SK-N-SH (cell line): Measurements from ENCODE around the gene CXCL17. TPM values are rescaled to one million over a fixed set of nuclear protein-coding genes. Genes with fewer than 3 reads are reported as not detected.
"Not testable (repeated sequence)": the region's sequence is repeated elsewhere in the genome, so short reads cannot be mapped to it uniquely, and the experiment has no call there.

Experiments used
- CTCF ChIA-PET: fragments of 300-600, 350-600 bp; formaldehyde crosslinking; extraction: SDS; loops from one replicate; lab custom pipeline; 2021; lab: Yijun Ruan, JAX
- POLR2A ChIA-PET: fragments of 350-600 bp; sonication (Branson Sonifier 250); formaldehyde crosslinking; extraction: SDS; loops from one replicate; lab custom pipeline; 2020; ENCODE audit warnings: antibody characterized with exemption, inconsistent platforms; lab: Yijun Ruan, JAX
- DNase-seq: peaks from one replicate; pipeline ENCODE4 v3.0.0; 2012
- H2AFZ ChIP-seq: fragments of 200-600 bp; sonication (generic); 2 replicates; pipeline ENCODE4 v1.8.1; 2016; ENCODE audit warnings: antibody characterized with exemption, mild to moderate bottlenecking, low read depth
- H3F3A ChIP-seq: fragments of 200-600 bp; sonication (generic); replicated peaks from 2 replicates; pipeline ENCODE3; 2016; ENCODE audit warnings: antibody characterized with exemption, mild to moderate bottlenecking; ENCODE audit not compliant: insufficient read depth
- H3K27ac ChIP-seq, 2 experiments: fragments of 200-500 bp in 1 of 2; fragments of 200-600 bp in 1 of 2; sonication (Bioruptor generic) in 1 of 2; sonication (generic), shearing (Covaris generic) in 1 of 2; 2 replicates each; pipeline versions ENCODE4 v1.5.1 to v1.6.1; 2014 to 2016; ENCODE audit warnings: low read depth in 2 of 2, inconsistent platforms in 1 of 2, low read length in 1 of 2, mild to moderate bottlenecking in 1 of 2, mixed read lengths in 1 of 2
- H3K27me3 ChIP-seq: fragments of 200-600 bp; sonication (generic), shearing (Covaris generic); 2 replicates; pipeline ENCODE4 v1.6.1; 2016; ENCODE audit warnings: mixed run types; ENCODE audit not compliant: insufficient read depth
- H3K36me3 ChIP-seq, 2 experiments: fragments of 200-500 bp in 1 of 2; fragments of 200-600 bp in 1 of 2; sonication (Bioruptor generic) in 1 of 2; sonication (generic) in 1 of 2; replicated peaks in 1 of 2; 2 replicates each; pipeline versions ENCODE3 to v1.5.1; 2014 to 2016; ENCODE audit warnings: low read length in 1 of 2, mild to moderate bottlenecking in 1 of 2; ENCODE audit not compliant: insufficient read depth in 2 of 2, control insufficient read depth in 1 of 2
- H3K4me1 ChIP-seq, 2 experiments: fragments of 200-500 bp in 1 of 2; fragments of 200-600 bp in 1 of 2; sonication (Bioruptor generic) in 1 of 2; sonication (generic), shearing (Covaris generic) in 1 of 2; 2 replicates each; pipeline versions ENCODE4 v1.5.1 to v1.6.1; 2014 to 2016; ENCODE audit warnings: low read depth in 1 of 2, low read length in 1 of 2, mixed run types in 1 of 2; ENCODE audit not compliant: insufficient read depth in 2 of 2, control insufficient read depth in 1 of 2
- H3K4me2 ChIP-seq: fragments of 200-600 bp; sonication (generic), shearing (Covaris generic); 2 replicates; pipeline ENCODE4 v1.6.1; 2017; ENCODE audit warnings: mixed run types
- H3K4me3 ChIP-seq, 2 experiments: fragments of 200-500 bp in 1 of 2; fragments of 200-600 bp in 1 of 2; sonication (Bioruptor generic) in 1 of 2; sonication (generic), shearing (Covaris generic) in 1 of 2; 2 replicates each; pipeline versions ENCODE4 v1.5.1 to v1.8.1; 2014 to 2016; ENCODE audit warnings: low read depth in 2 of 2, inconsistent platforms in 1 of 2, low read length in 1 of 2, mild to moderate bottlenecking in 1 of 2, mixed read lengths in 1 of 2, moderate library complexity in 1 of 2
- H3K79me2 ChIP-seq: fragments of 200-600 bp; sonication (generic); 2 replicates; pipeline ENCODE4 v1.8.1; 2017; ENCODE audit warnings: mild to moderate bottlenecking; ENCODE audit not compliant: insufficient read depth
- H3K9ac ChIP-seq: fragments of 200-600 bp; sonication (generic); 2 replicates; pipeline ENCODE4 v1.6.1; 2017; ENCODE audit warnings: mixed run types
- H3K9me2 ChIP-seq: fragments of 200-600 bp; sonication (generic); 2 replicates; pipeline ENCODE4 v1.6.1; 2017; ENCODE audit warnings: mixed run types
- H3K9me3 ChIP-seq: fragments of 200-600 bp; sonication (generic); 2 replicates; pipeline ENCODE4 v1.6.1; 2017; ENCODE audit warnings: mixed run types, mild to moderate bottlenecking, moderate library complexity
- H4K20me1 ChIP-seq: fragments of 200-600 bp; sonication (generic); 2 replicates; pipeline ENCODE4 v1.6.1; 2017; ENCODE audit warnings: mild to moderate bottlenecking, mixed run types; ENCODE audit not compliant: insufficient read depth
- CHD2 ChIP-seq: fragments of 150-350 bp; IDR thresholded peaks from 2 replicates; pipeline ENCODE4 v1.6.1; 2018; ENCODE audit warnings: low read length; ENCODE audit not compliant: partially characterized antibody
- ELF1 ChIP-seq: IDR thresholded peaks from 2 replicates; pipeline ENCODE4 v1.4.0; 2012
- EP300 ChIP-seq, 2 experiments: IDR thresholded peaks; 2 replicates each; pipeline versions ENCODE4 v1.4.0 to v1.6.1; 2012; ENCODE audit warnings: borderline replicate concordance in 1 of 2, low read depth in 1 of 2, low read length in 1 of 2
- NFIC ChIP-seq: IDR thresholded peaks from 2 replicates; pipeline ENCODE4 v1.4.0; 2012; ENCODE audit warnings: borderline replicate concordance
- NRF1 ChIP-seq: IDR thresholded peaks from 2 replicates; pipeline ENCODE4 v1.6.1; 2012; ENCODE audit warnings: low read depth, mild to moderate bottlenecking, low read length
- RAD21 ChIP-seq: IDR thresholded peaks from 2 replicates; pipeline ENCODE4 v1.6.1; 2012; ENCODE audit warnings: mild to moderate bottlenecking, low read length
- RXRA ChIP-seq: IDR thresholded peaks from 2 replicates; pipeline ENCODE4 v1.4.0; 2012; ENCODE audit warnings: low read depth, mild to moderate bottlenecking, borderline replicate concordance
- SIN3A ChIP-seq: IDR thresholded peaks from 2 replicates; pipeline ENCODE4 v1.6.1; 2012; ENCODE audit warnings: low read depth, mild to moderate bottlenecking, low read length, moderate library complexity, borderline replicate concordance
- SMC3 ChIP-seq: IDR thresholded peaks from 2 replicates; pipeline ENCODE4 v1.6.1; 2012; ENCODE audit warnings: low read depth, low read length, improper control_type of control experiment
- WGBS: methylation state at CpG from one replicate; pipeline ENCODE4 v1.1.6; 2017; ENCODE audit warnings: low lambda C conversion rate; 5-methylcytosine and 5-hydroxymethylcytosine counted together
- polyA plus RNA-seq, 3 experiments: library from polyadenylated mRNA; depleted of rRNA; stranded (reverse); fragments of >200 nt; gene quantifications; 2 replicates each; pipeline ENCODE4 v1.2.3, GENCODE V29; 2012
- TF ChIP-seq, protein P1 (sequence below): IDR thresholded peaks from 2 replicates; pipeline ENCODE4 v1.4.0; 2012; ENCODE audit warnings: low read depth
- TF ChIP-seq, protein P2 (sequence below): IDR thresholded peaks from 2 replicates; pipeline ENCODE4; 2012
- TF ChIP-seq, protein P3 (sequence below): IDR thresholded peaks from 2 replicates; pipeline ENCODE4 v1.4.0; 2012; ENCODE audit warnings: low read depth, borderline replicate concordance

CXCL17 gene
- polyA plus RNA-seq, 1 of the 3 experiments (the other 2 are of a cell fraction), result not detected

DNA sequence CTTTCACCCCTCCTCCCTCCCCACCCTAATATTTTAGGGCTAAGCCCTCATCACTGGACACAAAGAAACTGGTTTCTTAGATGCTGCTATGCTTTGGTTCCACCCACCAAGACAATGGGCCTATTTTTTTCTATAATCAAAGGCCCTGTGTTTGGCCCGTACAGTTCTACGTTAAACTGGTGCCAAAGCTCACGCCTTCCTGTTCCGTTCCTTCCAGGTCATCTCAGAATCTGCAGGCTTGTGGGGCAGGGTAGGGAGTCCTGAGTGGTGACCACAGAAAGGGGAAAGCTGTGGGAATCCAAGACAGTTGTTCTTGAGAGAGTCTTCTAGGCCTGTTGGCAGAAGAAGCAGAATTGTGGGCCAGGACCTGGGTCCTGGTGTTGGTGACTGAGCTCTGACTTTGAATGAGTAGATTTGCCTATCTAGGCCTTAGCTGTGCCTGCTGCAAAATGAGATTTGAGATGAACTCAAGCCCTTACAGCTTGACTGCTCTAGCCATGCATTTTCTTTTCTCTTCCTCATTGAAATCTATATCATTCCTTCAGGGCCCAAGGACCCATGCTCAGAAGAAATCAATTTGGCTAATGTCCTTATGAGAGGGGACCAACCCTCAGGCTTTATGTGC is 19.1 kb upstream of the CXCL17 start:
- no peaks in the 10 kb centered on the region for H3K9me2 ChIP-seq
- CTCF ChIA-PET, result interaction anchor here (1.4 to 2.8 kb wide), 5 partner anchors 11 to 67 kb away, joined by 3 to 14 read pairs (median 4); no protein-coding TSS in a partner anchor
- peaks cover 0 to 2% of the 10 kb centered on the region in 2 experiments; a peak in 1 of 4 replicates for H3K4me1 ChIP-seq
- TF ChIP-seq NFIC (no peak), NRF1 (no peak), SMC3 (no peak), CHD2 (no peak), EP300 (IDR thresholded peaks at IDR 0.05; ENCODE audit: borderline replicate concordance in 1 of 2, low read depth in 1 of 2, low read length in 1 of 2) (no peak)
- TF ChIP-seq, protein P1, sequence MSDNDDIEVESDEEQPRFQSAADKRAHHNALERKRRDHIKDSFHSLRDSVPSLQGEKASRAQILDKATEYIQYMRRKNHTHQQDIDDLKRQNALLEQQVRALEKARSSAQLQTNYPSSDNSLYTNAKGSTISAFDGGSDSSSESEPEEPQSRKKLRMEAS, result no peak
- POLR2A ChIA-PET, result no interaction called here
- WGBS, result 98% methylated on average over 4 of the region's 4 CpGs
- no peak overlapping the region for H3K4me3 ChIP-seq
- no peak overlapping the region for H2AFZ ChIP-seq
- H4K20me1 ChIP-seq, result no peaks in the 10 kb centered on the region
- no peak overlapping the region for H3K27ac ChIP-seq
- H3K27me3 ChIP-seq, result no peaks in the 10 kb centered on the region
- no peak overlapping the region for H3K9ac ChIP-seq
- no peaks in the 10 kb centered on the region for H3K79me2 ChIP-seq
- no peak overlapping the region for H3K4me2 ChIP-seq
- no peaks in the 10 kb centered on the region for H3K36me3 ChIP-seq
- no peaks in the 10 kb centered on the region for H3F3A ChIP-seq
- DNase-seq, result no peak
- no peaks in the 10 kb centered on the region for H3K9me3 ChIP-seq

DNA sequence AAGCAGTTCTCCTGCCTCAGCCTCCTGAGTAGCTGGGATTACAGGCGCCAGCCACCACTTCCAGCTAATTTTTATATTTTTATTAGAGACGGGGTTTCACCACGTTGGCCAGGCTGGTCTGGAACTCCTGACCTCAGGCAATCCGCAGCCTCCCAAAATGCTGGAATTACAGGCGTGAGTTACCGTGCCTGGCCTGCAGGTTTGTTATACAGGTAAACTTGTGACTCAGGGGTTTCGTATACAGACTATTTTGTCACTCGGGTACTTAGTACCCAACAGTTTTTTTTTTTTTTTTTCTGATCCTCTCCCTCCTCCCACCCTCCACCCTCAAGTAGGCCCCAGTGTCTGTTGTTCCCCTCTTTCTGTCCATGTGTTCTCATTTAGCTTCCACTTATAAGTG is 18.5 kb upstream of the CXCL17 start:
- H3K4me3 ChIP-seq, H3K27ac ChIP-seq, H3K27me3 ChIP-seq, H3K36me3 ChIP-seq, POLR2A ChIA-PET, H3K4me1 ChIP-seq, H3K79me2 ChIP-seq, H3K9ac ChIP-seq, H3F3A ChIP-seq, H4K20me1 ChIP-seq, DNase-seq, H3K4me2 ChIP-seq, H3K9me2 ChIP-seq, H3K9me3 ChIP-seq, H2AFZ ChIP-seq: not testable (repeated sequence)
- WGBS, result 89% methylated on average over 8 of the region's 8 CpGs
- CTCF ChIA-PET, result interaction anchor here (1.4 to 2.2 kb wide), 3 partner anchors 11 to 68 kb away, joined by 3 to 7 read pairs (median 4); no protein-coding TSS in a partner anchor

DNA sequence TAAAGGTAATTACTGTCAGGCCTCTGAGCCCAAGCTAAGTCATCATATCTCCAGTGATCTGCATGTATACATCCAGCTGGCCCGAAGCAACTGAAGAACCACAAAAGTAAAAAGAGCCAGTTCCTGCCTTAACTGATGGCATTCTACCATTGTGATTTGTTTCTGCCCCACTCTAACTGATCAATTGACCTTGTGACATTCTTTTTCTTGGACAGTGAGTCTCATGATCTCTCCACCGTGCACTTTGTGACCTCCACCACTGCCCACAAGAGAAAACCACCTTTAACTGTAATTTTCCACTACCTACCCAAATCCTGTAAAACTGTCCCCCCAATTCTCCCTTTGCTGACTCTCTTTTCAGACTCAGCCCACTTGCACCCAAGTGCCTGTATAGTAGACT is 17.2 kb upstream of the CXCL17 start:
- TF ChIP-seq, protein P2, sequence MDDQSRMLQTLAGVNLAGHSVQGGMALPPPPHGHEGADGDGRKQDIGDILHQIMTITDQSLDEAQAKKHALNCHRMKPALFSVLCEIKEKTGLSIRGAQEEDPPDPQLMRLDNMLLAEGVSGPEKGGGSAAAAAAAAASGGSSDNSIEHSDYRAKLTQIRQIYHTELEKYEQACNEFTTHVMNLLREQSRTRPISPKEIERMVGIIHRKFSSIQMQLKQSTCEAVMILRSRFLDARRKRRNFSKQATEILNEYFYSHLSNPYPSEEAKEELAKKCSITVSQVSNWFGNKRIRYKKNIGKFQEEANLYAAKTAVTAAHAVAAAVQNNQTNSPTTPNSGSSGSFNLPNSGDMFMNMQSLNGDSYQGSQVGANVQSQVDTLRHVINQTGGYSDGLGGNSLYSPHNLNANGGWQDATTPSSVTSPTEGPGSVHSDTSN, result no peak
- TF ChIP-seq RXRA (no peak), RAD21 (no peak), SIN3A (no peak), ELF1 (no peak)
- TF ChIP-seq, protein P3, sequence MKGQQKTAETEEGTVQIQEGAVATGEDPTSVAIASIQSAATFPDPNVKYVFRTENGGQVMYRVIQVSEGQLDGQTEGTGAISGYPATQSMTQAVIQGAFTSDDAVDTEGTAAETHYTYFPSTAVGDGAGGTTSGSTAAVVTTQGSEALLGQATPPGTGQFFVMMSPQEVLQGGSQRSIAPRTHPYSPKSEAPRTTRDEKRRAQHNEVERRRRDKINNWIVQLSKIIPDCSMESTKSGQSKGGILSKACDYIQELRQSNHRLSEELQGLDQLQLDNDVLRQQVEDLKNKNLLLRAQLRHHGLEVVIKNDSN, result no peak
- TF ChIP-seq, all 33 proteins: peak for 0
- Histone ChIP-seq H3K9me2 (no peaks in the 10 kb centered on the region), H4K20me1 (no peaks in the 10 kb centered on the region), H3K4me1 (no peaks in the 10 kb centered on the region), H3K4me3 (no peak overlapping the region), H3K9ac (no peak overlapping the region), H2AFZ (no peak overlapping the region), H3K9me3 (no peaks in the 10 kb centered on the region), H3K79me2 (no peaks in the 10 kb centered on the region), H3F3A (no peaks in the 10 kb centered on the region), H3K36me3 (no peaks in the 10 kb centered on the region), H3K27me3 (no peaks in the 10 kb centered on the region), H3K4me2 (no peak overlapping the region), H3K27ac (no peak overlapping the region)
- 76% methylated on average over 2 of the region's 2 CpGs for WGBS
- CTCF ChIA-PET, result interaction anchor here (0.6 to 1.5 kb wide), 4 partner anchors 10 to 70 kb away, joined by 3 to 4 read pairs (median 3); no protein-coding TSS in a partner anchor
- DNase-seq, result no peak
- POLR2A ChIA-PET, result no interaction called here
